MM.1S (cell line): Measurements from ENCODE around the gene FOXP1.

ENCODE experiments used
- EZH2phosphoT487 ChIP-seq: fragments of 300-600 bp; sonication (generic); IDR thresholded peaks from 2 replicates; pipeline ENCODE4 v1.6.1; 2018; ENCODE audit warnings: antibody characterized with exemption, low read length
- TF ChIP-seq, protein P1 (sequence below): fragments of 300-600 bp; sonication (generic); IDR thresholded peaks from 2 replicates; pipeline ENCODE4 v1.5.1; 2016; ENCODE audit warnings: antibody characterized with exemption, low read length, mixed read lengths

GRCh38 chr3:71028184-71028583 lies 555.3 kb downstream of the FOXP1 start:
- TF ChIP-seq, protein P1, sequence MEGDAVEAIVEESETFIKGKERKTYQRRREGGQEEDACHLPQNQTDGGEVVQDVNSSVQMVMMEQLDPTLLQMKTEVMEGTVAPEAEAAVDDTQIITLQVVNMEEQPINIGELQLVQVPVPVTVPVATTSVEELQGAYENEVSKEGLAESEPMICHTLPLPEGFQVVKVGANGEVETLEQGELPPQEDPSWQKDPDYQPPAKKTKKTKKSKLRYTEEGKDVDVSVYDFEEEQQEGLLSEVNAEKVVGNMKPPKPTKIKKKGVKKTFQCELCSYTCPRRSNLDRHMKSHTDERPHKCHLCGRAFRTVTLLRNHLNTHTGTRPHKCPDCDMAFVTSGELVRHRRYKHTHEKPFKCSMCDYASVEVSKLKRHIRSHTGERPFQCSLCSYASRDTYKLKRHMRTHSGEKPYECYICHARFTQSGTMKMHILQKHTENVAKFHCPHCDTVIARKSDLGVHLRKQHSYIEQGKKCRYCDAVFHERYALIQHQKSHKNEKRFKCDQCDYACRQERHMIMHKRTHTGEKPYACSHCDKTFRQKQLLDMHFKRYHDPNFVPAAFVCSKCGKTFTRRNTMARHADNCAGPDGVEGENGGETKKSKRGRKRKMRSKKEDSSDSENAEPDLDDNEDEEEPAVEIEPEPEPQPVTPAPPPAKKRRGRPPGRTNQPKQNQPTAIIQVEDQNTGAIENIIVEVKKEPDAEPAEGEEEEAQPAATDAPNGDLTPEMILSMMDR: no peak
- TF ChIP-seq EZH2phosphoT487: no peak
